Activated T-cell treated with anti-CD3 and anti-CD28 coated beads, Interleukin-2, amount 50 U/mL, for 72 hours (primary cell): ENCODE data around the gene HOXA13. TPM values are rescaled to one million over a fixed set of nuclear protein-coding genes. Genes with fewer than 3 reads are reported as not detected.
A peak's percentile ranks its signal among the peaks of the same experiment; 100 is the strongest.

ENCODE experiments used
- ATAC-seq, 2 donors: fragments of 150-1000 bp; cut with Tn5 transposase; replicated peaks in 1 of 2; 2 replicates each; pipeline ENCODE4 v1.10.0; 2021; ENCODE audit warnings: moderate library complexity in 2 of 2, mild to moderate bottlenecking in 1 of 2
- DNase-seq, 2 donors: peaks; one replicate each; pipeline ENCODE4 v3.0.0; 2021 to 2022; ENCODE audit warnings: mixed read lengths in 1 of 2
- H3K27ac Mint-ChIP-seq: one replicate; pipeline ENCODE4 v1.8.0; 2022; ENCODE audit warnings: mild to moderate bottlenecking, moderate library complexity, mixed read lengths
- H3K27me3 Mint-ChIP-seq: one replicate; pipeline ENCODE4 v1.8.0; 2022; ENCODE audit warnings: low read depth, mixed read lengths
- H3K36me3 Mint-ChIP-seq, 2 donors: one replicate each; pipeline ENCODE4 v1.8.0; 2022; ENCODE audit warnings: mixed read lengths in 2 of 2, mild to moderate bottlenecking in 1 of 2; ENCODE audit not compliant: insufficient read depth in 2 of 2
- H3K4me1 Mint-ChIP-seq: one replicate; pipeline ENCODE4 v1.8.0; 2022; ENCODE audit warnings: low read depth, mixed read lengths
- H3K4me3 Mint-ChIP-seq, 2 donors: one replicate each; pipeline ENCODE4 v1.8.0; 2022; ENCODE audit warnings: mild to moderate bottlenecking in 2 of 2, mixed read lengths in 2 of 2, moderate library complexity in 2 of 2
- H3K9me3 Mint-ChIP-seq, 2 donors: one replicate each; pipeline ENCODE4 v1.8.0; 2022; ENCODE audit warnings: mixed read lengths in 2 of 2
- total RNA-seq, 2 donors: library from RNA; stranded (reverse); gene quantifications; one replicate each; pipeline ENCODE4 v1.2.3, GENCODE V29; 2022

The HOXA13 gene
- total RNA-seq, 2 donors from 2014 or later, result not detected

DNA sequence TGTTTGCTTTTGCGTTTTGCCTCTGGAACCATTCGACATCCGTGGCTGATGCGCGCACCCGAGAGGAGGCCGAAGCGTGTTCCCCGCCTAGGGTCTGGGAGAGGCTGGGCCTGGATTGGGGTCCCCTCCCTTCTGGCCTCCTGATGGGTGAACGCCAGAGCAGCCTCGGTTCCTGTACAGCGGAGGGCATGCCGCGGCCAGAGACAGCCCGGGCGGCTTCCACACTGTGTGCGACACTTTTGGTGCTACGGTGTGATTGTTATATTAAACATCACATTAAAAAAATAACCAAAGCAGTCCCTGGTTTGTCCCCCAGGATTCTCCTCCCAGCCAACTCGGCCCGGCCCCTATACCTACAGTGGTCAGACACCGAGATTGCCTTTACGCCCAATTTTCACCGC, 39.7 kb downstream of the HOXA13 start:
- Mint-ChIP-seq H3K4me1 (peaks cover 38% of the 10 kb centered on the region), H3K27ac (no peak overlapping the region), H3K27me3 (peaks cover 85% of the 10 kb centered on the region), H3K4me3 (peak overlapping the region; percentile 54 to 81), H3K36me3 (peaks cover 0 to 1% of the 10 kb centered on the region in 2 donors), H3K9me3 (no peaks in the 10 kb centered on the region)
- ATAC-seq (peak; percentile 41 to 50), DNase-seq (no peak)

DNA sequence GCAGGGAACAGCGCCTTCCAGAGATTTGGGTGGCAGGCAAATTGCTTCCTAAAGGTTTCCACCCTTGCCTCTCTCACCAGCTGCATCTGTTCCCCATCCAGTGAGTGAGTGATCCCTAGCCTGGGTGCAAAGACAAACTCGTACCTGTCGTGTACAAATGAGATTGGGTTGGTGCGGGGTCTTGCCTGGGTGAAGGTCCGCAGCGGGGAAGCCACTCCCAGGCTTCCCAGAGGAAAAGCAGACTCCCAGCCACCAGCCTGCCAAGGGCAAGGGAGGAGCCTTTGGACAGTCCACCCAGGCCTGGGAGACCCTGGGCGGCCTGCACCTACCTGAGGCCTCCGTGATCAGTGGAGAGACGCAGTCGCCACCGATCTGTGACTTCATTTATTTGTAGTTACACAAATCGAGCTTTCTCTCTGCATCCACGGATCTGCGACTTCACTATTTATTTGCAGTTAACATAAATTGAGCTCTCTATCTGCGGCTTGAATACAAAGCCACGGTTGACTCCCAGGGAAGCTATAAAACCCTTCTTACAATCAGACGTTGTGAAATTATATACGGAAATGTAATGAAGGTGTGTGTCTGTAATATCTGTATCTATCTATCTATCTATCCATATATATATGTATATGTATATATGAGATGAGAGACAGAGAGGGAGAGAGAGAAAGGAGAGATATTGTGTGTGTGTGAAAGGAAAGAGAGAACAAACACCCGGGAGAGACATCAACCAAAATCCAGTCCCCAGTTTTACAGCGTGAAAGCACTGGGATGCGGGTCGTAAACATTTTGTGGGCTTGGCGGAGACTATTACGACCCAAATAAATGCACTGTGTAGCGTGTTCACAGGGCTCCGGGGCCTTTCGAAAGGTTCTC, 40.4 kb downstream of the HOXA13 start:
- Mint-ChIP-seq H3K4me1 (peaks cover 44% of the 10 kb centered on the region), H3K36me3 (peaks cover 1 to 2% of the 10 kb centered on the region in 2 donors), H3K9me3 (no peaks in the 10 kb centered on the region), H3K4me3 (peak overlapping the region; percentile 54 to 81), H3K27ac (no peak overlapping the region), H3K27me3 (peaks cover 88% of the 10 kb centered on the region)
- ATAC-seq (no peak), DNase-seq (no peak)

DNA sequence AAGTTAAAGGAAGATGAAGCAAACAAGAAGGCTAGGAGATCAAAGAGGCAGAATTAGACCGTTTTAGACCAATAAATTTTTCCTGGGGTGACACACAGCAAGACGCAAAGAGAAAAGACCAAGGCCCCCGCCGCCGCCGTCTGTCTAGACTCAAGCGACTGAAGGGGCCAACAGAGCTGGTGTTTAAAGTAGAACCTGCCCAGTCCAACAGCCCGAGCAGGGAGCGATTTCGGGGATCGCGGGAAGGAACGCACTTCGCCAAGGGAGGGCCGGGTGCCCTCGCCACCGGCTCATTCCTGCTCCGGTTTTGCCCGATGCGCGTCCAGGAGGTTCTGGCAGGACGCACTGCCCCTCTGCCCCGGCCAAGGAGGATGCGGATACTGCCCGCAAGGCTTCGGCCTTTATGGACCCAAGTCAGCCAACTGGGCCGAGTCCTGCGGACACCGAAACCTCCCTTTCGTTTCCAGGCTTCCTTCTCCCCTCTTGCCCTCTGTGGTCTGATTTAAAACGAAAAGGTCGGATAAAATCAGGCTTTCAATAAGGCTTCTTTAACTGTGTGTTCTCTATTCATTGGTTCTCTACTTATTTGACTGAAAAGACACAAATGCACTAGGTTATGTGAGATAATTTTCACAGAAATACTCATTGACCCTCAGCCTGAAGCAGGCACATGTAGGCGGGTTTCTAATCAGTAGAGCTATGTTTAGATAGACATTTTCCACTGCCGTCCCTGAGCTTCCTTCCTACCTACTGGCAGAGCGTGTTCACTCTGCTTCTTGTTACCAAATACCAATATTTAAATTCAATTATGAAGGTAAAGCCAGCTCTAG, 41.2 kb downstream of the HOXA13 start:
- DNase-seq (no peak), ATAC-seq (no peak)
- H3K9me3 Mint-ChIP-seq, result no peaks in the 10 kb centered on the region
- H3K4me3 Mint-ChIP-seq, result peak overlapping the region; percentile 27 to 36
- peaks cover 1 to 2% of the 10 kb centered on the region in 2 donors for H3K36me3 Mint-ChIP-seq
- H3K4me1 Mint-ChIP-seq, result peaks cover 50% of the 10 kb centered on the region
- peaks cover 88% of the 10 kb centered on the region for H3K27me3 Mint-ChIP-seq
- H3K27ac Mint-ChIP-seq, result no peak overlapping the region

DNA sequence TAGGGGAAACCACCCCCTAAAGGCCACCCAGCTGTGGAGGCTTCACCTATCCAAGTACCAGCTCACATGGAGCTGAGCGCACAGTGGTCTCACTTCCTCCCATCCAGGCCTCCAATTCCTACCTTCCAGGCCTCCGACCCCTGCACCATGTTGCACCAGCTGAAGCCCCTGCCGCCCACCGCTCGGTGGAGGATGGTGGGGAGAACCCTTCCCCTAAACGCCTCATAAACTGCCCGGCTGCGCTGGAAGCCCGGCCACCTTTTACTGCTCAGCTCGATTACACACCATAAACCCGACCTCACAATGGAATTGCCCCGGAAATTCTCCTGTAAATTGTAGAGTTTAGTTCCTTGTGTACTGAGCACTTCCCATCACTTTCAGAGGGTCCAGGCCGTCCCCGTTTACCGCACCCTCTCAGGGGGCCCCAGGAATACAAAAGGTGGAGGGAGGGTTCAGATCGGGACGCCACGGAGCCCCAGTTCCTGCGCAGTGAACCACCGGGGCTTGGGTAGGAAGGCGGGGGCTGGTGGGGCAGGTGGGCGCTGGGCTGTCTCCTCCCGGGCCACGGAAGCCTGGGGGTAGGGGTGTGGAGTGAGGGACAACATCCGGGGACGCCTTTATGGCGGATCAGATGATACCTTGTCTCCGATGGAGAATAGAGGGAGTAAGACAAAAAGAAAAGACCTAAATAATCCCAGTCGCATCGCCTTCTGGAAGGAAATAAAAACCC, 42.0 kb downstream of the HOXA13 start:
- DNase-seq (no peak), ATAC-seq (no peak)
- Mint-ChIP-seq H3K4me1 (peaks cover 50% of the 10 kb centered on the region), H3K36me3 (peaks cover 1 to 2% of the 10 kb centered on the region in 2 donors), H3K9me3 (no peaks in the 10 kb centered on the region), H3K4me3 (peak overlapping the region; percentile 17 to 27), H3K27ac (peak overlapping the region; percentile 32), H3K27me3 (peaks cover 88% of the 10 kb centered on the region)

DNA sequence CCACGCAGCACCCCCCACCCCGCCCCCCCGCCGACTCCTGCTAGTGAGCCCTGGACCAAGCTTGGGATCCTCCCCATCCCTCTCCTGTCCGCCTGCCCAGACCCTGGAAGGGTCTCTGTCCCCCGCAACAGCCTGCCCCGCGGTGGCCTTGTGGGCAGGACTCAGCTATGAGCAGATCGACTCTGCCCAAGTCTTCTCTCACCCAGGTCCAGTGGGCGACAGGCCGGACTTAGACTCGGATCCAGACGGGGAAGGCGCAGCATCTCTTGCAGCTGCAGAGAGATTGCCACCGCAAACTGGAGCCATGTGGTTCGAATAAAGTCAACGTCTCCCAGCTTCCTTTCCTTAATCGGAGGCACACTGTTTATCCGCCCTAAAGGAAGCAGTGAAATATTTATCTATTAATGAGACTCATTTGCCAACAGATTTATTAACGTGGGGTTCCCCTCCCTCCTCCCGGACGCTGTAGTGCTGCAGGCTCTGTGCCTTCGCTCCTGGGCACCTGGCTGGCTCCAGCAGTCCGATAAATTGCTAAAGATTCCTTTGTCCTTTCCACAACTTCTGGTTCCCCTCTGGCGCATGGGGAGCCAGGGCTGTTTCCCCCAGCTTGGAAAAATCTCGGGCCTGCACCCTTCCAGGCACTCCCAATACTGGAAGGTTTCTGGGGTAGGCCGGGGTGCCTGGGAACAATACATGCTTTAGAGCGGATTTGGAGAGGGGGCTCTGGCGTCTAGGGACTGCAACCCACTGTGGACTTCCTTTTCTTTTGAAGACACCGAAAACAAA, 42.8 kb downstream of the HOXA13 start:
- Mint-ChIP-seq H3K4me3 (peak overlapping the region; percentile 33 to 70), H3K4me1 (peaks cover 53% of the 10 kb centered on the region)
- DNase-seq, result no peak

DNA sequence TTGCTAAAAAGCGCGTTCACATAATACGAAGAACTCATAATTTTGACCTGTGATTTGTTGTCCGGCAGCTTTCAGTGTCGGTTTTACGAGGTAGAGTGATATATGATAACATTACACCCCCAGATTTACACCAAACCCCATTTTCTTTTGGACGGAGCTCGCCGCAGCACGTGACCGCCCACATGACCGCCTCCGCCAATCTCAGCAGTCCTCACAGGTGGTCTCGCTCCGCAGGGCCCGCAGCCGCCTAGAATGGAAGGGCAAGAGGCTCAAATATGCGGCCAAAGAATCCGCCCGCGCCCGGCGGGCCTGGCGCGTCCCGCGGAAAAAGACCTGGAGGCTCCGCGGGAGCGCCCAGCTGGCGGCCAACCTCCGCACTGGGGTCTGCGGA, 43.4 kb downstream of the HOXA13 start, which contains the start of gene HOXA7:
Gene HOXA7 (minus strand): TSS at position 168 of the 391 bp plus-strand sequence. CDS start 130 bp downstream, at position 38.
- peaks cover 59% of the 10 kb centered on the region for H3K4me1 Mint-ChIP-seq
- DNase-seq (no peak), ATAC-seq (no peak)
- H3K4me3 Mint-ChIP-seq, result peak within 1 kb of the TSS; percentile 76 to 86
- peaks cover 1 to 2% of the 10 kb centered on the region in 2 donors for H3K36me3 Mint-ChIP-seq
- peaks cover 88% of the 10 kb centered on the region for H3K27me3 Mint-ChIP-seq
- H3K9me3 Mint-ChIP-seq, result no peaks in the 10 kb centered on the region
- H3K27ac Mint-ChIP-seq, result peak within 1 kb of the TSS; percentile 32

More for the DNA sequence above, 42.8 kb downstream of the HOXA13 start:
- no peaks in the 10 kb centered on the region for H3K9me3 Mint-ChIP-seq
- H3K36me3 Mint-ChIP-seq, result peaks cover 1 to 2% of the 10 kb centered on the region in 2 donors
- H3K27me3 Mint-ChIP-seq, result peaks cover 86% of the 10 kb centered on the region
- peak overlapping the region; percentile 32 for H3K27ac Mint-ChIP-seq
- no peak for ATAC-seq

DNA sequence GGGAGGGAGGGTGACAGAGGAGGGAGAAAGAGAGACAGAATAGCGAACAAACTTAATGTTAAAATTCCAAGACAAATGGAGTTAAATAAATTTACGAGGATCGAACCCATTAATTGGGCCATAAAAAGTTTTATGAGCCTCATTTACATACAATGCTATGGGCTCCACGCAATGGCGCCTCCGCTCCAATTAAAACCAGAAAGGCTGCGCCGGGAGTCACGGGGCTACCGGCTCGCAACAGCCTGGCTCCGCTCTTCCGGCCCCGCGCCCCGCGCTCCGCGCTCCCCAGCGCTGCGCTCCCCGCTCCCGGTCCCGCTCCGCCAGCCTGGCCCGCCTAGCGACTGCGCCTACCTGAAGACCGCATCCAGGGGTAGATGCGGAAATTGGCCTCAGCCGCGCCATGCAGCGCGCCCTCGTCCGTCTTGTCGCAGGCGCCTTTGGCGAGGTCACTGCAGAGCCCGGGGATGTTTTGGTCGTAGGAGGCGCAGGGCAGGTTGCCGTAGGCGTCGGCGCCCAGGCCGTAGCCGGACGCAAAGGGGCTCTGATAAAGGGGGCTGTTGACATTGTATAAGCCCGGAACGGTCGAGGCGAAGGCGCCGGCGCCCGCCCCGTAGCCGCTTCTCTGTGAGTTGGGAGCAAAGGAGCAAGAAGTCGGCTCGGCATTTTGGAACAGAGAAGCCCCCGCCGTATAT, 43.9 kb downstream of the HOXA13 start:
- Mint-ChIP-seq H3K4me3 (peak overlapping the region; percentile 76 to 86), H3K27ac (peak overlapping the region; percentile 29), H3K9me3 (no peaks in the 10 kb centered on the region), H3K36me3 (peaks cover 1 to 2% of the 10 kb centered on the region in 2 donors), H3K4me1 (peaks cover 61% of the 10 kb centered on the region), H3K27me3 (peaks cover 94% of the 10 kb centered on the region)
- no peak for ATAC-seq
- DNase-seq, result no peak

DNA sequence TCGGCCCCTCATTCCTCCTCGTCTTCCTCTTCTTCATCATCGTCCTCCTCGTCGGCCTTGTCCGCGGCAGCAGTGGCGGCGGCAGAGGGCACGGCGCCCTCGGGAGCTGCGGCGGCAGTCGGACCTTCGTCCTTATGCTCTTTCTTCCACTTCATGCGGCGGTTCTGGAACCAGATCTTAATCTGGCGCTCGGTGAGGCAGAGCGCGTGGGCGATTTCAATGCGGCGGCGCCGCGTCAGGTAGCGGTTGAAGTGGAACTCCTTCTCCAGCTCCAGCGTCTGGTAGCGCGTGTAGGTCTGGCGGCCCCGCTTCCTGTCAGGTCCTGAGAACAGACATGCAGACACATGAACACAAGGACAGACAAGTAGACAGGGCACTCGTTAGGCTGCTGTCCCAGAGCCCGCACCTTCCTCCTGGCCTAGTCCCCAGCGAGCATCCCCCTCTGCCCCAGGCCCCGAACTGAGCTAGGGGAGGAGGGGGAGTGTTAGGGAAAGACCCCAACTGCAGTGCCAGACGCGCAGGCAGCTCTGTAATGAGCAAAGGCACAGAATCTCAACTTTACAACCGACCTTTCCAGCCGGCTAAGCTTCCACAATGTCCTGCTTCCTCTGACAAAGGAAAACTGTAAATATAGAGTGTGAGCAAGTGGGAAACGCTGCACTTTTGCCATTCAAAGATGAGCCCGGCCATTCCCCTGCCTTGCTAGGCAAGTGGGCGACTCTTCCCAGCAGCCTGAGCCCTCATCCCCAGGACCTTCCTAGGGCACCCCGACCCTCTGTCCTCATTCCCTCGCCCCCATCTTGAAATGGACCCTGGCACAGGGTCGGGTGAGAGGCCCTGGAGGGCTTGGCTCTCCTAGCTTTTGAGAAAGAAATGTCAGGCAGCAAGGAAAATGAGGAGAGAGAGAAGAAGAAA, 44.7 kb downstream of the HOXA13 start:
- Mint-ChIP-seq H3K27ac (peak overlapping the region; percentile 67), H3K36me3 (peaks cover 1 to 2% of the 10 kb centered on the region in 2 donors), H3K27me3 (peaks cover 94% of the 10 kb centered on the region), H3K4me1 (peaks cover 67% of the 10 kb centered on the region), H3K4me3 (peak overlapping the region; percentile 76 to 86), H3K9me3 (no peaks in the 10 kb centered on the region)
- ATAC-seq (no peak), DNase-seq (peak; percentile 52 to 64)

DNA sequence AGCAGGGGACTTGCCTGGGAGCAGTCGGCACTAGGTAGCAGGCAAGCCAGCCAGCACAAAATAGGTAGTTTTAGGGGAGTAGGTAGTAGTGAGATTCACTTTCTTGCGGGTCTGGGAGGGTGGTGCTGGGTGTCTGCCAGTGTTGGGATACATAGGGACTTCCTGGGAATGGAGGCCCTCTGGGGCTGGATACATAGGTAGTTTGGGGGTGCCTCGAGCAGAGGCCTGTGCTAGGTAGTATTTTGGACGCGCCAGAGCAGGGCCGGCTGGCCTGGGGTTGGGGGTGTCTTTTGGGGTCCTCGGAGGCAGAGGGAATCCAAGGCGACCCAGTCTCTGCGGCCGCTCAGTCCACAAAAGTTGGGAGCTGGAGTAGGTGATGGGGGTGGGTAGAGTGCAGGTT, 45.5 kb downstream of the HOXA13 start:
- Mint-ChIP-seq H3K9me3 (no peaks in the 10 kb centered on the region), H3K27ac (peak overlapping the region; percentile 67), H3K36me3 (peaks cover 1 to 2% of the 10 kb centered on the region in 2 donors), H3K4me3 (peak overlapping the region; percentile 76 to 86), H3K4me1 (peaks cover 61% of the 10 kb centered on the region), H3K27me3 (peaks cover 94% of the 10 kb centered on the region)
- ATAC-seq, result no peak
- DNase-seq, result no peak

DNA sequence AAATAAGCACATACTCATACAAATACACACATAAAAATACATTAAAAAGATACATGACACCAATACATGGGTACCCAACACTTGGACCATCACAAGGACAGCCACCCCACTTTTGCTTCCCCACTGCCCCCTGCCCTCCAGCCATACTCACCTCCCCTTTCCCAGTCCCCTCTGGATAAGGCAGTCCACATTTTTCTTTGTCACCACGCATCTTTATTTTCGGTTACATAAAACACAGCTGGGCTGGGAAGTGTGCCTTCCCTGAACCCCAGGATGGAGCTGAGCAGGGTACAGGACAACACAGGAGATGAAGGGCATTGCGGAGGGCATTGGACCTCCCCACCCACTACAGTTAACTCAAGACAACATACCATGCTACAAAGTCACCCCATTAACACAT, 46.4 kb downstream of the HOXA13 start:
- no peak for DNase-seq
- H3K36me3 Mint-ChIP-seq, result peaks cover 1 to 2% of the 10 kb centered on the region in 2 donors
- peak overlapping the region in 1 of 2 donors; percentile 41 for H3K4me3 Mint-ChIP-seq
- no peak overlapping the region for H3K27ac Mint-ChIP-seq
- no peaks in the 10 kb centered on the region for H3K9me3 Mint-ChIP-seq
- peaks cover 94% of the 10 kb centered on the region for H3K27me3 Mint-ChIP-seq
- ATAC-seq, result no peak
- H3K4me1 Mint-ChIP-seq, result peaks cover 56% of the 10 kb centered on the region
